Endothelial cell of umbilical vein (primary cell): ENCODE measurements around the gene TMOD1.

ENCODE experiments used
- CTCF ChIP-seq, 2 donors: IDR thresholded peaks; 1 replicate in 1 of 2; 2 replicates in 1 of 2; pipeline ENCODE4 v1.5.1; 2011; ENCODE audit warnings: low read length in 2 of 2, mild to moderate bottlenecking in 2 of 2, moderate library complexity in 2 of 2, control low read depth in 1 of 2, inconsistent platforms in 1 of 2, low read depth in 1 of 2; ENCODE audit not compliant: insufficient read depth in 1 of 2; ENCODE audit errors: extremely low read depth in 1 of 2
- EZH2 ChIP-seq: IDR thresholded peaks from 2 replicates; pipeline ENCODE4 v1.6.1; 2012; ENCODE audit warnings: borderline replicate concordance, low read depth, mild to moderate bottlenecking, moderate library complexity, low read length, inconsistent platforms; ENCODE audit not compliant: severe bottlenecking
- GATA2 ChIP-seq: IDR thresholded peaks from 2 replicates; pipeline ENCODE4 v1.7.0; 2011; ENCODE audit warnings: low read depth, mild to moderate bottlenecking, moderate library complexity, mixed read lengths, low read length; ENCODE audit not compliant: insufficient read length, insufficient read depth
- JUN ChIP-seq: IDR thresholded peaks from 2 replicates; pipeline ENCODE4 v1.6.1; 2011; ENCODE audit warnings: borderline replicate concordance, low read depth; ENCODE audit not compliant: insufficient read length, insufficient read depth
- MYC ChIP-seq: IDR thresholded peaks from one replicate; pipeline ENCODE4 v1.6.1; 2011; ENCODE audit warnings: mild to moderate bottlenecking, low read depth, low read length
- POLR2A ChIP-seq: IDR thresholded peaks from 2 replicates; pipeline ENCODE4 v1.6.1; 2012; ENCODE audit warnings: low read depth, mild to moderate bottlenecking, control low read depth, low read length
- POLR2AphosphoS5 ChIP-seq: IDR thresholded peaks from 2 replicates; pipeline ENCODE4 v1.6.1; 2012; ENCODE audit warnings: low read depth, mild to moderate bottlenecking, control low read depth, low read length, moderate library complexity; ENCODE audit not compliant: insufficient read depth
- TF ChIP-seq, protein P1 (sequence below): IDR thresholded peaks from 2 replicates; pipeline ENCODE4 v1.6.1; 2011; ENCODE audit not compliant: insufficient read depth, insufficient read length

DNA sequence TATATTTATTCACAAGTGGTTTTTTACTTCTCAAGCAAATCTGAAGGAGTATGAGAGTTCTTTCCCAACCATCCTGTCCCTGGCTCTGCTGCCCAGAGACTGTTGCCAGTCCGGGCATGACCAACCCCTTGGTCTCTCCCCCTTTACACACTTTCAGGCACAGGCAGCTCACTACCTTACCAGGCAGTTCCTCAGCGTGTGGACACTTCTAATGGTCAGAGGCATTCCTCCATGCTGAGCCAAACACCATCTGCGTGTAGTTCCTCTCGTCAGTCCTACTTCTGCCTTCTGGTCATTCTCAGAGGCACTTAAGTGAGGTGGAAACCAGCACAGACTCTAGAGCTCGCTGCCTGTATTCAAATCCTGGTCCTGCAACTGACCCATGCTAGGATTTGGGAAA lies 75.6 kb downstream of the TMOD1 start:
- no peak for TF ChIP-seq CTCF (IDR thresholded peaks at IDR 0.05; ENCODE audit: extremely low read depth in 1 of 2, insufficient read depth in 1 of 2, low read depth in 1 of 2, low read length in 2 of 2)
- no peak for TF ChIP-seq MYC
- no peak for TF ChIP-seq POLR2AphosphoS5
- TF ChIP-seq POLR2A, result no peak
- TF ChIP-seq, protein P1, sequence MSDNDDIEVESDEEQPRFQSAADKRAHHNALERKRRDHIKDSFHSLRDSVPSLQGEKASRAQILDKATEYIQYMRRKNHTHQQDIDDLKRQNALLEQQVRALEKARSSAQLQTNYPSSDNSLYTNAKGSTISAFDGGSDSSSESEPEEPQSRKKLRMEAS, result no peak
- no peak for TF ChIP-seq JUN
- TF ChIP-seq EZH2, result no peak
- no peak for TF ChIP-seq GATA2
